Embryonic facial prominence (tissue), 1 donor: ENCODE data around the gene RNF151.

Experiments used
- DNase-seq: peaks from one replicate; pipeline ENCODE4 v3.0.0-alpha.2; 2016; ENCODE audit errors: extremely low spot score

RNF151 gene

GRCh38 chr16:1991588-1991947 lies 24.9 kb downstream of the RNF151 start:
- DNase-seq = no peak

GRCh38 chr16:1991948-1992703 lies 25.5 kb downstream of the RNF151 start:
- peak; percentile 83 for DNase-seq

DNA sequence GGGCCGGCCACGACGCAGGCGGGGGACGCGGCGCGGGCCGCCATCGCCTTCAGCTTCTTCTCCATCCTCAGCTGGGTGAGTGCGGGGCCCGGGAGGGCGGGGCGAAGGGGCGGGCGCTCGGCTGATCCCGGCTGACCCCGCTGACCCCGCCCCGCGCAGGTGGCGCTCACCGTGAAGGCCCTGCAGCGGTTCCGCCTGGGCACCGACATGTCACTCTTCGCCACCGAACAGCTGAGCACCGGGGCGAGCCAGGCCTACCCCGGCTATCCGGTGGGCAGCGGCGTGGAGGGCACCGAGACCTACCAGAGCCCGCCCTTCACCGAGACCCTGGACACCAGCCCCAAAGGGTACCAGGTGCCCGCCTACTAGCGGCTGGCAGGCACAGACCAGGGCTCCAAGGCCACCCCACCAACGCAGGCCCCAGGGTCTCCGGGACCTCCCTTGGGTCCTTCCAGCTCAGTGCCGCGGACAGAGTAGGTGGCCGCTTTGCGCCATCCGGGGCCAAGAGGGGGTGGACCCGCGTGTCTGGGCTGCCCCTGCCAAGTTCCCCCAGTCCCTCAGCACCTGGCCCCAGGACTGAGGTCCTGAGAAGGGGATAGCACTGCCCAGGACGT lies 26.2 kb downstream of the RNF151 start:
- DNase-seq = no peak

DNA sequence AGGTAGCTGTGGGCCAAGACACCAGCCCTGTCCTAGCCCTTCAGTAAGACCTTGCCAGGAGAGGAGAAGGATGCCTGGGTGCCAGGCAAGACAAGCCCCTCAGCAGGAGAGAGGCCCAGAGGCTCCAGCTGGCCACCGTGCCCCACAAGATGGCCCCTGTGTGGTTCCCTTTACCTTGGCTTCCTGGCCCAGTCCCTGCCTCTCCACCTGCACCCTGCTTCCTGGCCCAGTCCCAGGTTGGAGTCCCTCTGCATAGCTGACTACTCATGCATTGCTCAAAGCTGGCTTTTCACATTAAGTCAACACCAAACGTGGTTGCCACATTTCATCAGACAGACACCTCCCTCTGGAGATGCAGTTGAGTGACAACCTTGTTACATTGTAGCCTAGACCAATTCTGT lies 27.1 kb downstream of the RNF151 start:
- no peak for DNase-seq

DNA sequence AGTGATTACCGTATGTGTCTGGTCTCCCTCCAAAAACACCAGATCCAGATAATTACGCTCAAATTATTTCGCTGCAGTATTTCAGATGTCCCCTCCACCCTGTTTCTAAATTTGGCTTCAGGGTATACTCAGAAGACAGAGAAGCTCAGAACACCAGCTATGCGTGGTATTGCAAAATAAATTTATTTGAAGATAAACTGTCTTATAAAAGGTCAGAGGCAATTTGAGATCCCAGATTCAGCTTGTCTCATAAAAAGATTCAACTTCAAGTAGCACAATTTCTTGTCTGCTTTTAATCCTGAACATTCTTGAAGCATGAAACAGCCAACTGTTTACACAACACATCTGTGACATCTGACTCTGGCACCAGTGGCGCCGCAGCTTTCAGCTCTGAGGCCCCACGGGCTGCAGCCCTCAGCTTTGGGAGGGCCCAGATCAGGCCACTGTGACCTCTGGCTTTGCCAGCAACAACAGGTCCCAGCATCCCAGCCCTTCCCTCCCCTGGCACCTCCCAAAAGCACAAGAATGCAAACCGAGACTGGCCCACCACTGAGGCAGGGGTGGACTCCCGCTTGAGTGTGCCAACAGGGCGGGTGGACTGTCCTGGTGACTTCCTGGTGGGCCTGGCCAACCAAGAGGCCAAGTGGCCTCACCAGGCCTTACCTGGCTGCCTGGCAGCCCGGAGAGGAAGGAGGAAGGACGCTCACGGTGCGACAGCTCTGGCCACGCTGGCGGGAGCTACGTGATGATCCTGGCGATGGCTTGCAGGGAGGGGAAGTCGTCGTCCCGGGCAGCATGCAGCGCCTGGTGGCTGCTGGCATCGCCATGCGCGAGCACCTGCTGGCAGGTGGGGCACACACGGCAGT lies 31.1 kb downstream of the RNF151 start:
- no peak for DNase-seq

DNA sequence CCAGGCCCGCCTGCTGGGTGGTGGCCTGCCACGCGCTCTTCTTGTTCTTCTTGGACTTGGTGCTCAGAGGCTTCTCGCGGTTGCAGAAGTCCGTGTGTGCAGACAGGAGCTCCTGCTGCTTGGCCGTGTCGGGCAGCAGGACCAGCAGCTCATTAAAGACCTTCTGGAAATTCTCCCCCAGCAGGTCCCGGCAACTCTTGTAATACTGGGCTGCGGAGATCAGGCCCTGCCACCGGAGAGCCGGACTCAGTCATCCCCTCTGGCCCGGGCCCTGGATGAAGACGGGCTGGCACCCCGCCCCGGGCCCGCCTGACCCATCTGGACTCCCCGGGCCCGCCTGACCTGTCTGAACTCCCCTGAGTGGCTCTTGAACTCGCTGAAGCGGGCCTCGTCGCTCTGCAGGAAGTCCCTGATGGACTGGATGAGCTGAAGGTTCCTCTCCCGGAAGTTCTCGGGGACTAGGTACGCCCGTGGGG lies 31.7 kb downstream of the RNF151 start:
- DNase-seq = no peak

DNA sequence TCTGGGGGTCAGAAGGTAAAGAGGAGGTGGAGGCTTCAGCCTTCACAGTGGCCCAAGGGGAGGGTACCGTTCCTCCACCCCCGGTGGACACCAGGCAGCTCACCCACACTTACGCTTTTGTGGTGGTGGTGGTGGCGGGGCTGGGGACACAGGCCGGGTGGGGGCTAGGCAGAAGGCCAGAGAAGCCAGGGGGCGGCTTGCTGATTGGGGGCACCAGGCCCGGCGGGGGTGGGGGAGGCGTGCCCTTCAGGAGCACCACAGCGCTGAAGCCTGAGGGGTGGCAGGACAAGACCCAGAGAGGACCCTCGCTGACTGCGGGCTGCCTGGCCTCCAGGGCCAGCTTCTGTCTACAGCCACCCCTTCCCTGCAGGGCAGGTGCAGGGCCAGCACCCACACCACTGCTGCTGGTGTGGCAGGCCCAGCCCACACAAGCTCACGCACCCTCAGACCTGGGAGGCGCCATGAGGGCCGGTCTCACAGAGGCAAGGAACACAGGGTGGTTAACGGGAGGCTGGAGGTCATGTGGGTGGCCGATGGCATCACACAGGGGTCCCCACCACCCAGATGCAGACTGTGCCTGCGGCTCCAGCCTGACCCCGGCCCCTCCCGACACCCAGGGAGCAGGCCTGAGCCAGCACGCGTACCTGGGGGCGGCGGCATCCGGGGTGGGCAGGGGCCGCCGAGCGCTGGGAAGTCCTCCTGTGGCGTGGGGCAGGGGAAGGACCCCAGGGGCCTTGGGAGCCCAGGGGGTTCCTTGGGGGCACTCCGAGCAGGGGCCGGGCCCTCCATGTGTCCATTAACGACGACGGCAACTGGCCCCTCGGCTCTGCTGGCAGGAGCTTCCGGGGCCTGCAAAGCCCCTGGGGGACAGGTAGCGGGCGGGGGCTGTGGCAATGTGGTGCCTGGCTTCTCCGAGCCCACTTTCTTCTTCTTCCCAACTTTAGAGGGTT lies 32.5 kb downstream of the RNF151 start:
- DNase-seq = no peak

- no peak for DNase-seq
Measured at GRCh38 chr16:1999866-2000514, 33.3 kb downstream of the RNF151 start.

GRCh38 chr16:2001035-2001434 lies 34.4 kb downstream of the RNF151 start:
- no peak for DNase-seq

GRCh38 chr16:2001456-2002355 lies 35.0 kb downstream of the RNF151 start:
- no peak for DNase-seq

DNA sequence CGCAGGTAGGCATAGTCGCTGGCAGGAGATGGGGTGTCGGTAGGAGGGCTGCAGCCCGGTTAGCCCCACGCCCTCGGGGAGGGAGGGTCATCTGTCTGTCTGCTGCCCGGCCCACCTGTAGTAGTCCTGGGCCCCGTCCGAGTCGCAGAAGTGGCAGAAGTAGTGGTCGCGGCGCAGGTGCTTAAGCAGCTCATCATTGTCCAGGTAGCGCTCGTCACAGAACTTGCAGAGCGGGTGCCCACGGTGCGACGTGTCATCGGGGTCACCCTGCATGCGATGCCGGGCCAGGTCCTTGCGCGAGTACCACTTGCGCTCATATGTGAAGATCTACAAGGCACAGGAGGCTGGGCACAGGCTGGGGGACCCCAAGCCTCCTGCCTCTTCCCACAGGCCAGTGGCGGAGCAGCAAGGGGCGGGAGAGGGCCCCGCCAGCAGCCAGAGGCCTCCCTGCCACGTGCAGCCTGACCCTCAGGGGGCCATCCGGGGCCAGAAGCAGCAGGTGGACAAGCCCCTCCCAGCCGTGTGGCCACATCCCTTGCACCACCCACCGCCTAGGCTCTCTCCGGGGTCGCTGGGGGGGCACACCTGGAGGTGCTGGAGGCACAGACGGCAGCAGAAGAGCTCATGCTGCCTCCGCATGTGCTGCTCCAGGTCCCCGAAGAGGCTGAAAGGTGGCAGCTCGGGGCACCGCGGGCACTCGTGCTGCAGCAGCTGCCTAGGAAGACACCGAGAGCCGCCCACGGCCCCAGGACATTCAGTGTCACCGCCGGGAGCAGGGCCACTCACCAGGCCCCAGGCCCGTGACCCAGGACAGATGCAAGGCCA lies 36.0 kb downstream of the RNF151 start:
- DNase-seq = no peak

- no peak for DNase-seq
Measured at GRCh38 chr16:2003231-2003826, 36.7 kb downstream of the RNF151 start.

DNA sequence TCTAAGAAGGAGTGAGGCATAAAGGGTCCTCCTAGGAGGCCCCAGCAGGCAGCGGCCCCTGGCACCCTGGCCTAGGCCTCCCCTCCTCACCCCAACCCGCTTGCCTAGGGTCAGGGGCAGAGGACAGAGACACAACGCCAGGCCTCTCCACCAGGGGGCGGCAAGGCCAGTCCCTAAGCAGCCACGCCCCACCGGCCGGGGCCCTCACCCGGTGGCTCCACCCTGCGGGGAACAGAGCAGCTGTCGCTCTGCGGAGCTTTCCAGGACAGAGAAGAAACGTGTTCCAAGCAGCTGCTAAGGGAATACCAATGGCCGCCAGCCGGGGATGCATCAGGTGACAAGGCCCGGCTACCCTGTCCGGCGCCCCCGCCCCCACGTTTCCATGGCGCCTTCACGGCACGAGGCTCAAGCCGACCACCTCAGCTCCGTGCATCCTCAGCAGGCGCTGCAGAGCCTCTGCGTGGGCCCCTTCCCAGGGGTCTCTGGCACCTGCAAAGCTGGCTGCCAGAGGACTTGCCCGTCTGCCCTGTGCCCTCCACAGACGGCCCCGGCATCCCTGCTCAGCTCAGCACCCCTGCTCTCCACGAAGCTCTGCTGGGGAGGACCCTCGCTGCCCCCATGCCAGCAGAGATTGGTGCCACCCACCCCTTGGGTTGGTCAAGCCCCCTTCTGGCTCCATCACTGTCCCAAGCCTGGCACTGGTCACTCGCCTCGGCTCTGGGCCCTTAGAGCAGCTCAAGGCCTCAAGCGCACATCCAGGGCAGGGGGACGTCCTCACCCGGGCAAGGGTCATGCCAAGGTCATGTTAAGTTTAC lies 37.4 kb downstream of the RNF151 start:
- no peak for DNase-seq

DNA sequence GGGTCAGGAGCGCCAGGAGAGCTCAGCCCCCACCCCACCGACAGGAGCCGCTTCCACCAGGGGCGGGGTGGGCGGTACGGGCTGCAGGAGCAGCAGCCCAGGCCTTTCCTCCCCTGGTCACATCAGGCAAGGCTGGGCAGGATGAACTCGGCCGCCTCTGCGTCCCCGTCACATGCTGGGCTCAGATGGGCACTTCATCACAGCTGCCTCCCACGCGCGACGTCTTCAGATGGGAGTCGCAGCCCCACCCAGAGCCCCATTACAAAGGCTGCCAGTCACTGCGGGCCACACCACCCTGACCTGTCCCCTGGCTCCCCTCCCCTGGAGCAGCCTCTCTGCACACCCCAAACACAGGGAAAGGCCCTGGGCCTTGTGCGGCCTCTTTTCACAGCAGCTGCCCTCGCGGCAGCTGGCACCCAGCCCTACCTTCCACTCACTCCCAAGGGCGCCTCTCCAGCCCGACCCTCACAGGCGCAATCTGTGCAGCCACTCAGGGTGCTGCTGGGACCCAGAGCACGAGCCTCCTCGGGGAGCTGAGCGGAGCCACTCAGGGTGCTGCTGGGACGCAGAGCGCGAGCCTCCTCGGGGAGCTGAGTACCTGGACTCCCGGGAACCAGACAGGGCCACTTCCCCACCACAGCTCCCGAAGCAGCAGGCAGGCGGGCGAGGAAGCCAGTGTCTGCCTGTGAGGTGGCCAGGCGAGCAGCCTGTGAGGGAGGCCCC lies 38.3 kb downstream of the RNF151 start:
- DNase-seq = no peak

DNA sequence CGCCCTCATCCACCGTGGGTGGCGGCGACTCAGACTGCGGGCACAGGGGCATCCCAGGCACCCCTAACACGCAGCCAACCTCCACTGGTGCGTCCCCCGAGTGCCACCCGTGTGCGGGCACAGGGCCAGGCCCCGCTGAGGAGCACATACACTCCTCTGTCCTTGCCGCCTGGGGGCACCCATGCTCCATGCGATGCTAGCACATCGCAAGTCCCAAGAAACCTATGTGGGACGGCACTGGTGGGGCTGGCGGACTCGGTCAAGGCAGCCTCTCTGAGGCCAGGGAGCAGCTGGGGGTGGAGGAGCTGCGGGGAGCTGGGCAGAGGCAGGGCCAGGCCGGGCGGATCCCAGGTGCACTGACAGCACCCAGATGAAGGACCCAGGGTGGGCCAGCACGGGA lies 39.0 kb downstream of the RNF151 start:
- no peak for DNase-seq

- no peak for DNase-seq
Measured at GRCh38 chr16:2006317-2006716, 39.7 kb downstream of the RNF151 start.
